T follicular helper cell (primary cell): ENCODE measurements around the gene ATP1A1.

ENCODE experiments used
- DNase-seq: peaks from one replicate; pipeline ENCODE4 v3.0.0-alpha.2; 2020; ENCODE audit warnings: low read depth
- total RNA-seq, 2 experiments: gene quantifications; one replicate each; lab custom pipeline; 2026; lab: John Stamatoyannopoulos, UW

Gene ATP1A1
- total RNA-seq: 522 to 628 reads per million in 2 experiments

- DNase-seq: peak; percentile 96
These were observed at the start of gene ATP1A1 for GRCh38 chr1:116372651-116373430. Gene ATP1A1 (plus strand): TSS chr1:116373244. CDS start chr1:116373512, 268 bp downstream.

- no peak for DNase-seq
These were observed 49.6 kb upstream of the ATP1A1 start for GRCh38 chr1:116323491-116323890.

- no peak for DNase-seq
These were observed 48.6 kb upstream of the ATP1A1 start for GRCh38 chr1:116324411-116324810.

- DNase-seq: no peak
These were observed 47.9 kb upstream of the ATP1A1 start for GRCh38 chr1:116325104-116325503.

GRCh38 chr1:116325922-116326321 is 47.1 kb upstream of the ATP1A1 start:
- DNase-seq: peak; percentile 28

- DNase-seq: no peak
These were observed 46.6 kb upstream of the ATP1A1 start for GRCh38 chr1:116326486-116326885.

- DNase-seq: no peak
These were observed 44.4 kb upstream of the ATP1A1 start for GRCh38 chr1:116328671-116329070.

GRCh38 chr1:116329524-116330341 is 43.3 kb upstream of the ATP1A1 start:
- DNase-seq: no peak

GRCh38 chr1:116330342-116330652 is 42.7 kb upstream of the ATP1A1 start:
- no peak for DNase-seq

- no peak for DNase-seq
These were observed 42.2 kb upstream of the ATP1A1 start for GRCh38 chr1:116330846-116331245.

- no peak for DNase-seq
These were observed 41.5 kb upstream of the ATP1A1 start for GRCh38 chr1:116331523-116331922.

- no peak for DNase-seq
These were observed 40.6 kb upstream of the ATP1A1 start for GRCh38 chr1:116332451-116332850.

GRCh38 chr1:116333171-116334014 is 39.7 kb upstream of the ATP1A1 start:
- DNase-seq: no peak

GRCh38 chr1:116334015-116334547 is 39.0 kb upstream of the ATP1A1 start:
- DNase-seq: no peak

GRCh38 chr1:116334868-116335635 is 38.0 kb upstream of the ATP1A1 start:
- no peak for DNase-seq

- DNase-seq: no peak
These were observed 37.0 kb upstream of the ATP1A1 start for GRCh38 chr1:116335850-116336624.

- no peak for DNase-seq
These were observed 35.6 kb upstream of the ATP1A1 start for GRCh38 chr1:116337398-116337797.

- no peak for DNase-seq
These were observed 34.6 kb upstream of the ATP1A1 start for GRCh38 chr1:116338400-116338799.

- DNase-seq: no peak
These were observed 32.4 kb upstream of the ATP1A1 start for GRCh38 chr1:116340506-116341231.

GRCh38 chr1:116343019-116343418 is 30.0 kb upstream of the ATP1A1 start:
- DNase-seq: no peak
